SHP77 treated with DMSO at 0.1 percent for 48 hours (cell line): Measurements from ENCODE around the gene MBIP.

Experiments
- DNase-seq: peaks from one replicate; lab custom pipeline; 2025; lab: John Stamatoyannopoulos, UW

MBIP gene

DNA sequence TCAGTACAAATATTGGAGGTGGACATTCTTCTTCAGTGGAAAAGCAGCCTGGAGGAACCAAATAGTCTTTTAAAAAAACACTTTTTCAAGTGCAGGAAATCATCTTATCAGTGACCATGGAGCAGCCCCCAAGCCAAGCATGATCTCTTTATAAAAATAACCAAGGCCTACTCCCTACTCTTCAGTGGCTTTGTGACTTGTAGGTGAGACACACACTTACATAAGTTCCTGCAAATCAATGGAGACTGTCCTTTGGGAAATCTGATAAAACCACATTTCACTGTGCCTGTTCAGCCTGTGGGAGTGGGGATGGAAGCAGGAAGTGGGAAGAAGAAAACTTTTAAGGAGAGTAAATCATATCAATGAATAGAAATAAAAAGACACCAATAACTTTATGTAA is 56.3 kb downstream of the MBIP start:
- no peak for DNase-seq

DNA sequence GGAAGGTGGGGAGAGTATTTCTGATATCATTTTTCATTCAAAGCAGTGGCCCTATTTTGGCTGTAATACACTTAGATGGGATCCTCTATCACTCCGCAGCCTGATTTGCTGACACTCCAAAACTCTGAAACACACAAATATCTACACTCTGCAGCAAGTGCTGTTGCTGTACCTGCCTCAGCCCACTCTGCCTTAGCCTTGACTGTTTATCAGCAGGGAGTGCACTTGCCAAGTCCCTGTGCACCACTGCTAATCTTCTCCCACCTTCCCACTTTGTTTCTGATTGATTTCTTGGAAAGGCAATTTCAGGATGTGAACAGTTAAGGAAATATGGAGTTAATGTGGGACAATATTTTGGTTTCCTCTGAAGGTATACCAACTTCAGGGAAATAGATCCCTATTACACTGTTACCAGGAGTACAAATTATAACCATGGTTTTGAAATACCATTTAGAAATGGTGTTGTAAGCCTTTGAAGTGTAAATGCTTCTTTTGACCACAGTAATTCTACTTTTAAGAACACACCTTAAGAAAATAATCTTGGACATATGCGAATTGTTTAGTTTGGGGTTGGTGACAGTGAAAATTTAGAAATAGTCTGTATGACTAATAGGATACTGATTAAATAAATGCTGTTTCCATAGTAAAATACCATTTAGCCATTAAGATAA is 59.3 kb downstream of the MBIP start:
- DNase-seq: no peak

DNA sequence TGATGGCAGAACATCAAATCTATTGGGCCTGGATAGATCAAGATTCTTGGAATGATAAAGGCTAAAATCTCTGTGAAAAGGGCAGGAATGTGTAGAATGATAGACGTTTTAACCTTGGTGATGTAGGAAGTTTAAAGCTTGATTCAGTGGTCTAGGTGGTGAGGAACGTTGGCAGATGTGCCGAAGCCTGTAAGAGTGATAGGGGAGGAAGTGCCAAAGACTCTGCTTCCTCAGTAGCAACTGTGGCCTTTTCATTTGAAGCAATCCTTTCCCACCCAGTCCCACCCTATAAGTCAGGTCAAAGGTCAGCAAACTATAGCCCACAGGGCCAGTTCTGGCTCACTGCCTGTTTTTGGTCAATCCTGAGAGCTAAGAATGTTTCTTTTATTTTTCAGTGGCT is 62.2 kb downstream of the MBIP start:
- DNase-seq: no peak

DNA sequence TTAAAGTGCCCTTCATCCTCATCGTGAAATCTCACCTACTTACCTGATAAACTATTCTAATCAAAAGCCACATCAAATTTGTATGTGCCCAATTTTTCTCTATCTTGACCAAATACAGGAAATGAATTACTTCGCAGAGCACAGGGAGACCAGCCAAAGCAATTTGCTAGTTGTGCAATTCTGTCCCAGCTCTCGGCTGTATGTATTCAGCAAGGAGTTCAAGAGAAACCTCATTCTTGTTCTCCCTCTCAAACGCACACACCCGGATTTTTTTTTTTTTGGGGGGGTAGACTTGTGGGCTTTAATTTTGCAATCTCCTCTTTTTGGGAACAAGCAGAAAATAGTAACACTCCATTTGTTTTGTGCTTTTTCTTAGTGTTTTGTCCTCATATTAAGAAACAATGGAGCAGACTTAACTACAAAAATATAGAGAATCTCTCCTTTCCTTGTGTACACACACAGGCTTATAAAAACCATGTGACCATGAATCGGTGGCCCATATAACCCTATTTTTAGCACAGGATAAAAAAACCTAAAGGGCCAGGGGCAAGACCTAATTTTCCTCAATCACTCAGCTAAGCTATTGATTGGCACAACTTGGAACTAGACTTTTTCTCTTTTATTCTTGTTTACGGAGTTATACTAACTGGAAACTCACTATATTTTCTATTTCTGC is 64.2 kb downstream of the MBIP start:
- DNase-seq: no peak

DNA sequence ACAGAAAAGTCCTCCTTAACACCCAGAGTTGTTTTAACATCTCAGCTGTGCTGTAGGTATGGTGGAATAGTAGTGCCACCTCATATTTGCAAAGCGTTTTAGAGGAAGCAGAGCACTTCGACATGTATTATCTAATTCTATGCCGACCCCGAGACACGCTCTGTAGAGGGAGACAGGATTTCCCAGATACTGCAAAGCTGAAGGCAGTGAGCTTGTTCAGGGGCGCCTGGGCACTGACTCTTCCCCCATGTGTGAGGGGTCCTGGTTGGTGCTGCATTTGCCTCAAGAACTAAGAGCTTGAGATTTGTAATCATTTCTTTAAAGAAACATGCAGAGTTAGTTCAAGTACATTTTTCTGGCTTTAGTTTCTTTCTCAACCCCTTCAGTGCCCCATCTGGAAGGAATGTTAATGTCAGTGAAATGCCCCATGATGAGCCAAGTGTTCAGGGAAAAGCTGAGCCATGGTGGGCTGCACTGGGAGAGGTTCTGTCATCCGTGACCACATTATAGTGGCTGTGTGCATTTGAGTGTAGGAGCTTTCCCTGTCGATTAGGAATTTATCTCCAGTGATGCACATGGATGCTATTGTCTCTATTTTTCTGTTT is 66.3 kb downstream of the MBIP start:
- no peak for DNase-seq
